SHP77 (cell line): ENCODE measurements around the gene TRAF3IP3.

Source experiments
- DNase-seq, 2 experiments: peaks; one replicate each; lab custom pipeline; 2025; lab: John Stamatoyannopoulos, UW

TRAF3IP3 gene, protein sequence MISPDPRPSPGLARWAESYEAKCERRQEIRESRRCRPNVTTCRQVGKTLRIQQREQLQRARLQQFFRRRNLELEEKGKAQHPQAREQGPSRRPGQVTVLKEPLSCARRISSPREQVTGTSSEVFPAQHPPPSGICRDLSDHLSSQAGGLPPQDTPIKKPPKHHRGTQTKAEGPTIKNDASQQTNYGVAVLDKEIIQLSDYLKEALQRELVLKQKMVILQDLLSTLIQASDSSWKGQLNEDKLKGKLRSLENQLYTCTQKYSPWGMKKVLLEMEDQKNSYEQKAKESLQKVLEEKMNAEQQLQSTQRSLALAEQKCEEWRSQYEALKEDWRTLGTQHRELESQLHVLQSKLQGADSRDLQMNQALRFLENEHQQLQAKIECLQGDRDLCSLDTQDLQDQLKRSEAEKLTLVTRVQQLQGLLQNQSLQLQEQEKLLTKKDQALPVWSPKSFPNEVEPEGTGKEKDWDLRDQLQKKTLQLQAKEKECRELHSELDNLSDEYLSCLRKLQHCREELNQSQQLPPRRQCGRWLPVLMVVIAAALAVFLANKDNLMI

GRCh38 chr1:209755926-209756614 is at the start of gene TRAF3IP3:
TSS of gene TRAF3IP3 (plus strand) at chr1:209756053. CDS start at chr1:209760040, 3,987 bp downstream.
- no peak for DNase-seq

DNA sequence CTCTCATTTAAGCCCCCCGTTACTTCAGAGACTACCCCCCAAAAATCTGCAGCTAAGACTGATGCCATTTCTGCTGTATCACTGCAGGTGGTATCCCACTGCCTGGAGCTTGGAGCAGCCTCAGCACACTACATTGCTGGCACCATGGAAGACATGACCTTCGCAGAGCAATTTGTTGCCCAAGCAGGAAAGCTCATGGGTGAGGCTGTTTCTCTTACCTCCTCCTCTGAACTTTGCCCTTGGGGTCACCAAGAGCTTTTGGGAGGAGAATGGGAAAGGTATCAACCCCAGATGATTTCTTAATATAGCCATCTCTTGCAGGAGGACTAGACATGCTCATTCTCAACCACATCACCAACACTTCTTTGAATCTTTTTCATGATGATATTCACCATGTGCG is 49.2 kb upstream of the TRAF3IP3 start:
- DNase-seq = no peak

- DNase-seq = no peak
These were observed 48.5 kb upstream of the TRAF3IP3 start for GRCh38 chr1:209707308-209707707.

DNA sequence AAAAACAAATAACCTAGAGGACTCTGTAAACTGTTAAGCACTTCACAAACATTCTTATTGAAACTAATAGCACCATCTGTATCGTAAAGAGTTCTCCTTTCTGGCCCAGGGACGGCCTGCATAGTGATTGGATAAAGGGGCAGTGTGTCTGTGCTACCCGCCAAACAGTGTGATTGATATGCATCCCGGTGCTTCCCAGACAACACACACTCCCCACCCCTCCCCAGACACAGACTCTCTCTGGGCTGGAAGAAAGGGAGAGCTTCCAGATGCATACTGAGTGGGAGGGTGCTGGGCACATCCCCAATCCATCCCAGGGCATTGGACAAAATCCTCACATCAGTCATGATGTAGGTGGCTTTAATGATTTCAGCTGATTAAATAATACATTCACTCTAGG is 47.6 kb upstream of the TRAF3IP3 start:
- no peak for DNase-seq

DNA sequence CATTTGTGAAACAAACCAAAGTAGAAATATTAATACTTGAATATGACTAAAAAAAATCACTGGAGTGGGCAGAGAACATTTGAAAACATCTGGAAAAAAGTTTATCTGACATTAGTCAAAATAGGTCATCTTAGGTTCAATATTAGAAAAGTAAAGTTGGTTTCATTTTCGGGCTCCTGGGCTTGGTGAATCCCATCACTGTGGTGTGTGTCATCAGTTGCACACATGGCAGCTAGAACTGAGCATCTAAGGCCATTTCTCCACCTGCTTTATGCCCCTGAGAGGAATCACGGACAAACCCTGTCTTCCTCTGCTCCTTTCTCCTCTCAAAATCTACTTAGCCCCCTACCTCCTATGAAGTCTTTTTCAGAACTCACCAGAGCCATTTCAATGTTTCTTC is 45.8 kb upstream of the TRAF3IP3 start:
- no peak for DNase-seq

DNA sequence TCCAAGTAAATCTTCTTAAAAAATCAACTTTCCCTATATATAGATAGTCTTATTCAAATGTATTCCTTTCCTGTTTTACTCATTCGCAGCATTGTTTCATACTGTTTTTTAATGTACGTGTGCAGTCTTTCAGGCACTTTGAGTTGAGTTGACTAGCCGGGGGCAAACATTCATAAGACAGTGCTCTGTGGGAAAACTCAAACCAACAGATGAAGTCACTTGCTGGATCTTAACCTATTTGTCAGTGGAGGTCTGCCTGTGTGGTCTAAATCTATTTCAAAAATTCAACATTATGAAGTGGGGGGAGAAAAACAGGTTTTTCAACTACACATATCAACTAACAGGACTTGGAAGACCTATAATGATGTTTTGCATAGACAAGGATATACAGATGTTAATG is 45.0 kb upstream of the TRAF3IP3 start:
- no peak for DNase-seq

DNA sequence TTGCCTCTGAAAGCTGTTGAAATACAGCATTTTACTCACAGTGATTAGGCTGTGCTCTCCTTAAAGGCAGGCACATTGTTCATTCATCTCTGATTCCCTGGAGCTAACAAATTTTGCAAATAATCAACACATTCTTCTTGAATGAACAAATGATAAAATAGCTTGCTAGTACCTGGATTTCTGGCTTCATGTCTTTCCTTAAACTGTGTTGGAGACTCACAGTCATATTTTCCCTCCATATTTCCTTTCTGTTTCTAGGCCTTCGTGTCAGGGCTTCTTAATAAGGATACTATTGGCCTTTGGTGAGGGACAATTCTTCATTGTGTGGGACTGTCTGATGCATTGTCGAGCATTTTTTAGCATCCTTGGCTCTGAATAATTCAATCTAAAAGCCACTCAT is 41.5 kb upstream of the TRAF3IP3 start:
- DNase-seq = no peak

DNA sequence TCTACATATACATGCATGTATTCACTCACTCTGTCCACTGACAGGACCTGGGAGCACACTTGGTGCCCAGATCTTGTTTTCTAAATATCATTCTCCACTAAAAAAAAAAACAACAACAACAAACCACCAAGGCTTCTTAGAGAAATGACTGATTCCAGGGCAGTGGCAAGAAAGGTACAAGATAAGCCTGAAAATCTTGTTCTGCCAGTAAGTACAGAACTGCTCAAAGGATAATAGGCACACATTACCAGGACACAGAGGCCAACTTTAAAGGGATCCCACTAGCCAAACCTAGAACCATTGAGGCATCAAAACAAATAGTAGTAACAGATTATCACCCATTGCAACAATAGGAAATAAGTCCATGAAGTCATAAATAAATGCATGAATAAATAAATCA is 40.5 kb upstream of the TRAF3IP3 start:
- DNase-seq = no peak

- no peak for DNase-seq
These were observed 38.0 kb upstream of the TRAF3IP3 start for GRCh38 chr1:209717818-209718217.

GRCh38 chr1:209720326-209720725 is 35.5 kb upstream of the TRAF3IP3 start:
- DNase-seq = no peak

DNA sequence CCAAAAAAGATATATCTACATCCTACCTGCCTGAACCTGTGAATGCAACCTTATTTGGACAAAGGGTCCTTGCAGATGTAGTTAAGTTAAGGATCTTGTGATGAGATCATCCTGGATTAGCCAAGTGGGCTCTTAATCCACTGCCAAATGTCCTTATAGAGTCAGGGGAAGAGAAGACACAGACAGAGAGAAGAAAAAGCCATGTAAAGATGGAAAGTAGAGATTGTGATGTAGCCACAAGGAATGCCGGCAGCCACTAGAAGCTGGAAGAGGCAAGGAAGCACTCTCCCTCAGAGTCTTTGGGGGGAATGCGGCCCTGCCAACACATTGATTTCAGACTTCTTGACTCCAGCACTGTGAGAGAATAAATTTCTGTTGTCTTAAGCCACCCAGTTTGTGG is 35.0 kb upstream of the TRAF3IP3 start:
- DNase-seq = no peak

DNA sequence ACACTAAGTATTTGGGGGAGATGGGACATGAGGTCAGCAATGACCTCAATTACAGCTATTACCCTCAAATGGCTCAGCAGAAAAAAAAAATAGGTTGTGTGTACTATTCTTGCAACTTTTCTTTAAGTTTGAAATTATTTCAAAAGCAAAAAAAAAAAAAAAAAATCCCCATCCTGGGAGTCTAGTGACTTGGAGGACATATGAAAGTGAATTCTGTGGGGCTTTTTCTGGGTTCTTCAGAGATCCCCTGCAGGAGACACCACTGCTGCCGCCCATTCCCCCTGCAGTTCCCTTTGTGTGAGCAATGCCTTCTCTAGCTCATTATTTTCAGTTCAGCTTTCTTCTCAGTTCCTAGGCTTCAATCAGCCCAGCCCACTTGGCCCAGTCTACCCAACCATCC is 34.5 kb upstream of the TRAF3IP3 start:
- no peak for DNase-seq

- DNase-seq = no peak
These were observed 32.6 kb upstream of the TRAF3IP3 start for GRCh38 chr1:209723265-209723664.

DNA sequence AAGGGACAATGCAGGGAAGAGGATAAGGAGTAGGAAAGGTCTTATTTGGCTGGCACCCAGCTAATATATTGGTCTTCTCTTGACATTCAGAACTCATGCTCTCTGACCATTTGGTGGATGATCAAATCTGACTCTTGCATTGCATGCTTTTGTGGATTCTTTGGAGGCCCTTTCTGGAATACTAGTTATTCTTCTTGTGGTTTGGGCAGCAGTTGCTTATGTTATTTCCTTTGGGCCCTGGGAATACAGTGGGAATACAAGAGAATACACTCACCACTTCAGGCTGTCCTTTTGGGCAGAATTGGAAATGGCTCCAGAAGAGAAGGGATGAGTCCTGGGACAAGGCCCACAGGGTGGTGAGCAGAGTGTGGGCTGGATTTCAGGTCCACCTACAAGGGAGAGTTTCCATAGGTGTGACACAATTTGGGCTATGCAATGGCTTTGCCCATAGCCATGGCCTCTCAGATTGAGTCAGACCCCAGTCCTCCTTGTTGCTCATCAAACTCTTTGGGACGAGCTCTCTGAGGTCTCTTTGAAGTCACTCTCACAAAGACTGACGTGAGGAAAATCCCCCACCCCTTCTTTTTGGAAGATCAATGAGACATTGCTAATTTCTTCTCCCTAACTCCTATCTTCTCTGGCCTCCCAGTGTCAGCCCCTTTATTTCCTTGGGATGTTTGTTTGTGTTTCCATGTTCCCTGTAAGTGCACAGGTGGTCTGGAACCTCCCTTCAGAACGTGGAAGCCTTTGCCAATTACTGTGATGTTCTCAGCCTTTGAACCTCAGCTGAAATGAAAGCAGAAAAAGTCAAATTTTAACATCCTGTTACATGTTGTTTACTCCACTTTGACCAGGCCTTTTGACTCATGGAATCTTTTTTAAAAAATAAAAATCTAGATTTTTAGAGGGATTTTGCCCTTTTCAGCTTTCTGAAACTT is 31.8 kb upstream of the TRAF3IP3 start:
- no peak for DNase-seq

GRCh38 chr1:209727286-209727685 is 28.6 kb upstream of the TRAF3IP3 start:
- no peak for DNase-seq

- no peak for DNase-seq
These were observed 28.1 kb upstream of the TRAF3IP3 start for GRCh38 chr1:209727785-209728184.

DNA sequence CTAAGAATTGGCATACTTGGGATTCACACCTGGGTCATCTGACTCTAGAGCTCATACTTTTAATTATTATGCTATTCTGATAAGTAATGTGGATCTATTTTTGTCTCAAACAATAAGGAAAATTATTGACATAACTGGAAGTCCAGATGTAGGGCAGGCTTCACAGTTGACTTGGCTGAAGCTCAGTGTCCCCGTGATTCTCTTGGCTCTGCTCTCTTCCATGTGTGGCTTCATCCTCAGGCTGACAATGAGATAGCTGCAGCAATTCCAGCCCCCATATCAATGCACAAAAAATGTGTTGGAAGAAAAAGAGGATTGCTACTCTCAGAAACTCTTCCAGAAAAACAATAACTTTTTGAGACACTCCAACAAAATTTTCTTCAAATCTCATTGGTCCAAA is 27.4 kb upstream of the TRAF3IP3 start:
- no peak for DNase-seq

DNA sequence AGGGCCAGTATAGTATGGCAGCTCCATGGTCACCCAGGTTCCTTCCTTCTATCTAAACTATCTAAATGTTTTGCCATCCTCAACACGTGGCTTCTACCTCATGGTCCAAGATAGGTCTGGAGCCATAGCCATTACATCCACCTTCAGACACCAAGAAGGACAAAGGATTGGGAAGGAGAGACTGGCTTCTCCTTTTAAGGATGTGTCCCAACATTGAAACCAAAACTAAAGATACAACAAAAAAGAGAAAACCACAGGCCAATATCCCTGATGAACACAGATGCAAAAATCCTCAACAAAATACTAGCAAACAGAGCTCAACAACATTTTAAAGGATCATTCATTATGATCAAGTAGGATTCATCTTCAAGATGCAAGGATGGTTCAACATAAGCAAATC is 26.4 kb upstream of the TRAF3IP3 start:
- no peak for DNase-seq

- DNase-seq = no peak
These were observed 23.1 kb upstream of the TRAF3IP3 start for GRCh38 chr1:209732725-209733124.

DNA sequence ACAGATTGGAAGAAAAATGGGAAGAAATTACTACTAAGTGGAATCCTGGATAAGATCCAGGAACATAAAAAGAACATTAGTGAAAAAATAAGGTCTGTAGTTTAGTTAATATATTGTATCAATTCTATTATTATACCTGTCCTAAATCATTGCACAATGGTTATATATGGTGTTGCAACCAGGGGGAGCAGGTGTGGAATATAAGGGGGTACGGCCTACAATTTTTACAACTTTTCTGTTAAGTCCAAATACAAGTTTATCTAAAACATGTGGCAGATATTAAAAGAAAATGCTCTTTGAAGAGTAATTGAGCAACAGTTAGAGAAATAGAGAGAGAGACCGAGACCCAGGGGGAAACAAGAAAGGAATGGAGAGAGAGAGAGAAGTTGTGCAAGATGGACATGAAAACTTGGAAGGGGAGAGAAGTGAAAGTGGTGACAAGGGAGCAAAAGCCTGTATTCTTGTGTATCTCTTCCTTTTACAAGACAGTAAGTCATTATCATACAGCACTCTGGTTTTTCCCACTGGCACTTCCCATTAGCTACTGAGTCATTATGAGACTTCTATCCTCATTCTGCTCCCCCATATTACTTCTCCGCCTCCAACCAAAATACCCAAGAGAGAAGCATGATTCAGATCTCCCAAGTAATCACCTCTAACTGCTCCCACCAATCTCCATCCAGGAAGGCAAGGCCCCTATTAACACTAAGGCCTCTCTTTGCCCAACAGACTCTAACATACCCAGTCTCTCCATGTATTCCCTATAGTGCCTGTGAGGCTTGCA is 22.3 kb upstream of the TRAF3IP3 start:
- DNase-seq = no peak

- no peak for DNase-seq
These were observed 19.2 kb upstream of the TRAF3IP3 start for GRCh38 chr1:209736490-209737117.
